Panc1 (cell line): ENCODE measurements around the gene CNGB1.

Experiments
- POLR2AphosphoS5 ChIP-seq: IDR thresholded peaks from 2 replicates; pipeline ENCODE4 v1.6.1; 2012; ENCODE audit warnings: mild to moderate bottlenecking, low read depth, low read length, moderate library complexity
- SIN3A ChIP-seq: IDR thresholded peaks from 2 replicates; pipeline ENCODE4 v1.6.1; 2012; ENCODE audit warnings: low read depth, mild to moderate bottlenecking, low read length, moderate library complexity, borderline replicate concordance; ENCODE audit not compliant: insufficient read depth
- TF ChIP-seq, protein P1 (sequence below): fragments of 450-650 bp; IDR thresholded peaks from 2 replicates; pipeline ENCODE4 v1.5.1; 2017; ENCODE audit warnings: mild to moderate bottlenecking

DNA sequence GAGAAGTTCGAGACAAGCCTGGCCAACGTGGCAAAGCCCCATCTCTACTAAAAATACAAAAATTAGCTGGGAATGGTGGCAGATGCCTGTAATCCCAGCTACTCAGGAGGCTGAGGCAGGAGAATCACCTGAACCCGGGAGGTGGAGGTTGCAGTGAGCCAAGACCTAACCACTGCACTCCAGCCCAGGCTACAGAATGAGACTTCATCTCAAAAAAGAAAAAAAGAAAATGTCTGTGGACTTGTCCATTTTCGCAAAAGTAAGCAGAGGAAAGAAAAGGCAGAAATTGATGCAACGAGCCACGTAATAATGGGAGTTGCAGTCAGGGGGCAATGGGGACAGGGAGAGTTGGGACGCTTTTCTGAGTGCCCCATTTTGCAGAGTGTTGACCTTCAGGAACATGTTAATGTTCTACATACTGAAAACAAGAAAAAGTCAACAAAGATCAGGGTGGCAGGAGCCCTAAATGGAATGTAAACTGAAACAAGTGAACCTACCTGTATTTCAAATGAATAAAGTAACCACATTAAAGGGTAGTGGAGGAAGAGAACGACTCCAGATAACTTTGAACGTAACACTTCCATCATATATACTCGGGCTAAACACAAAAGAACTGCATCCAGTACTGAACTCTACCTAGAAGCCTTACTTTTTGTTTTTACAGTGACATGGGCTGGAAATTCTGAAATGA lies 76.4 kb downstream of the CNGB1 start:
- TF ChIP-seq POLR2AphosphoS5: no peak
- TF ChIP-seq SIN3A: no peak
- TF ChIP-seq, protein P1, sequence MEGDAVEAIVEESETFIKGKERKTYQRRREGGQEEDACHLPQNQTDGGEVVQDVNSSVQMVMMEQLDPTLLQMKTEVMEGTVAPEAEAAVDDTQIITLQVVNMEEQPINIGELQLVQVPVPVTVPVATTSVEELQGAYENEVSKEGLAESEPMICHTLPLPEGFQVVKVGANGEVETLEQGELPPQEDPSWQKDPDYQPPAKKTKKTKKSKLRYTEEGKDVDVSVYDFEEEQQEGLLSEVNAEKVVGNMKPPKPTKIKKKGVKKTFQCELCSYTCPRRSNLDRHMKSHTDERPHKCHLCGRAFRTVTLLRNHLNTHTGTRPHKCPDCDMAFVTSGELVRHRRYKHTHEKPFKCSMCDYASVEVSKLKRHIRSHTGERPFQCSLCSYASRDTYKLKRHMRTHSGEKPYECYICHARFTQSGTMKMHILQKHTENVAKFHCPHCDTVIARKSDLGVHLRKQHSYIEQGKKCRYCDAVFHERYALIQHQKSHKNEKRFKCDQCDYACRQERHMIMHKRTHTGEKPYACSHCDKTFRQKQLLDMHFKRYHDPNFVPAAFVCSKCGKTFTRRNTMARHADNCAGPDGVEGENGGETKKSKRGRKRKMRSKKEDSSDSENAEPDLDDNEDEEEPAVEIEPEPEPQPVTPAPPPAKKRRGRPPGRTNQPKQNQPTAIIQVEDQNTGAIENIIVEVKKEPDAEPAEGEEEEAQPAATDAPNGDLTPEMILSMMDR: no peak
